Vagina (tissue), 2 donors: ENCODE results near the gene NEXN. TPM values are rescaled to one million over a fixed set of nuclear protein-coding genes. Genes with fewer than 3 reads are reported as not detected.

Experiments used
- DNase-seq, 2 donors: peaks; one replicate each; pipeline ENCODE4 v3.0.0-alpha.2; 2017; ENCODE audit errors: extremely low spot score in 2 of 2
- H3K27ac ChIP-seq: fragments of 200-600 bp; sonication (generic); one replicate; pipeline ENCODE4 v1.5.1; 2019
- H3K27me3 ChIP-seq: fragments of 200-600 bp; sonication (generic); one replicate; pipeline ENCODE4 v1.5.1; 2019
- H3K36me3 ChIP-seq, 2 donors: fragments of 200-600 bp; sonication (generic); one replicate each; pipeline ENCODE4 v1.5.1; 2017 to 2019
- H3K4me1 ChIP-seq: fragments of 200-600 bp; sonication (generic); one replicate; pipeline ENCODE4 v1.5.1; 2019
- H3K4me3 ChIP-seq, 2 donors: fragments of 200-600 bp; sonication (generic); 1 replicate in 1 of 2; 2 replicates in 1 of 2; pipeline ENCODE4 v1.5.1; 2016 to 2019
- H3K9me3 ChIP-seq: fragments of 200-600 bp; sonication (generic); one replicate; pipeline ENCODE4 v1.5.1; 2019
- CTCF ChIP-seq, 3 experiments: fragments of 450-650 bp in 2 of 3; fragments of 200-600 bp in 1 of 3; sonication (generic) in 1 of 3; IDR thresholded peaks; one replicate each; pipeline ENCODE4 v1.5.1; 2017 to 2019; ENCODE audit warnings: antibody characterized with exemption in 3 of 3, mild to moderate bottlenecking in 2 of 3, moderate library complexity in 2 of 3
- POLR2A ChIP-seq, 2 donors: fragments of 450-650 bp; IDR thresholded peaks; one replicate each; pipeline ENCODE4 v1.6.1; 2017; ENCODE audit warnings: antibody characterized with exemption in 2 of 2, mild to moderate bottlenecking in 2 of 2, moderate library complexity in 2 of 2
- POLR2AphosphoS5 ChIP-seq, 2 donors: sonication (generic); formaldehyde crosslinking; IDR thresholded peaks; one replicate each; pipeline ENCODE4 v1.9.0; 2017; ENCODE audit warnings: antibody characterized with exemption in 2 of 2, mild to moderate bottlenecking in 2 of 2, low read depth in 1 of 2; ENCODE audit not compliant: insufficient read depth in 1 of 2
- intact Hi-C: fragments of 100-400 bp; cut with DNase I; formaldehyde crosslinking; loops from one replicate; pipeline ENCODE4 v1.15.1; 2023
- total RNA-seq: library from RNA; depleted of rRNA; stranded (reverse); fragments of >200 nt; gene quantifications from one replicate; pipeline ENCODE4 v1.2.3, GENCODE V29; 2016

NEXN gene
- total RNA-seq, 1 donor from 2014 or later: 20.1 TPM

GRCh38 chr1:77938651-77939050 is 50.2 kb downstream of the NEXN start:
- no peak for DNase-seq
- no peaks in the 10 kb centered on the region for H3K36me3 ChIP-seq
- H3K27ac ChIP-seq: no peak overlapping the region
- no peaks in the 10 kb centered on the region for H3K4me1 ChIP-seq
- TF ChIP-seq POLR2AphosphoS5 (IDR thresholded peaks at IDR 0.05; ENCODE audit: insufficient read depth in 1 of 2, low read depth in 1 of 2) (no peak), CTCF (IDR thresholded peaks at IDR 0.05) (no peak), POLR2A (IDR thresholded peaks at IDR 0.05) (no peak)
- H3K27me3 ChIP-seq: no peaks in the 10 kb centered on the region
- no peaks in the 10 kb centered on the region for H3K9me3 ChIP-seq
- intact Hi-C loops: no loop called here
- H3K4me3 ChIP-seq: no peak overlapping the region

- DNase-seq: no peak
- H3K27ac ChIP-seq: no peak overlapping the region
- H3K36me3 ChIP-seq: peaks cover 0 to 6% of the 10 kb centered on the region in 2 donors
- no peaks in the 10 kb centered on the region for H3K4me1 ChIP-seq
- no peaks in the 10 kb centered on the region for H3K27me3 ChIP-seq
- no peaks in the 10 kb centered on the region for H3K9me3 ChIP-seq
- H3K4me3 ChIP-seq: no peak overlapping the region
- TF ChIP-seq POLR2AphosphoS5 (IDR thresholded peaks at IDR 0.05; ENCODE audit: insufficient read depth in 1 of 2, low read depth in 1 of 2) (no peak), CTCF (IDR thresholded peaks at IDR 0.05) (no peak), POLR2A (IDR thresholded peaks at IDR 0.05) (no peak)
- intact Hi-C loops: no loop called here
Measured at GRCh38 chr1:77940921-77941570, 52.6 kb downstream of the NEXN start.

- Histone ChIP-seq H3K4me1 (no peaks in the 10 kb centered on the region), H3K27ac (no peak overlapping the region), H3K4me3 (no peak overlapping the region), H3K9me3 (no peaks in the 10 kb centered on the region), H3K27me3 (no peaks in the 10 kb centered on the region), H3K36me3 (peaks cover 0 to 22% of the 10 kb centered on the region in 2 donors)
- TF ChIP-seq POLR2A (IDR thresholded peaks at IDR 0.05): no peak
- TF ChIP-seq POLR2AphosphoS5 (IDR thresholded peaks at IDR 0.05; ENCODE audit: insufficient read depth in 1 of 2, low read depth in 1 of 2): no peak
- TF ChIP-seq CTCF (IDR thresholded peaks at IDR 0.05): no peak
- intact Hi-C loops: no loop called here
- DNase-seq: no peak
Measured at GRCh38 chr1:77942400-77943140, 54.1 kb downstream of the NEXN start.

- no peaks in the 10 kb centered on the region for H3K27me3 ChIP-seq
- H3K36me3 ChIP-seq: peaks cover 0 to 48% of the 10 kb centered on the region in 2 donors
- intact Hi-C loops: no loop called here
- no peak overlapping the region for H3K4me3 ChIP-seq
- TF ChIP-seq POLR2A (IDR thresholded peaks at IDR 0.05): no peak
- TF ChIP-seq POLR2AphosphoS5 (IDR thresholded peaks at IDR 0.05; ENCODE audit: insufficient read depth in 1 of 2, low read depth in 1 of 2): no peak
- TF ChIP-seq CTCF (IDR thresholded peaks at IDR 0.05): no peak
- no peak overlapping the region for H3K27ac ChIP-seq
- peaks cover 11% of the 10 kb centered on the region for H3K4me1 ChIP-seq
- DNase-seq: no peak
- H3K9me3 ChIP-seq: no peaks in the 10 kb centered on the region
Measured at GRCh38 chr1:77945345-77945744, 56.9 kb downstream of the NEXN start.
